Stimulated activated CD4-positive, alpha-beta T cell treated with anti-CD3 and anti-CD28 coated beads, Interleukin-4, amount 100 ng/mL, for 4 hours (primary cell): ENCODE results near the gene CEMIP.
"Not testable (repeated sequence)": the region's sequence is repeated elsewhere in the genome, so short reads cannot be mapped to it uniquely, and the experiment has no call there.

Experiments used
- DNase-seq, 2 experiments: peaks; one replicate each; pipeline ENCODE4 v3.0.0-alpha.2; 2020

Gene CEMIP

GRCh38 chr15:80763235-80763634 lies 15.9 kb upstream of the CEMIP start:
- not testable (repeated sequence) for DNase-seq

GRCh38 chr15:80764535-80764934 lies 14.6 kb upstream of the CEMIP start:
- DNase-seq: no peak

GRCh38 chr15:80766275-80766674 lies 12.9 kb upstream of the CEMIP start:
- DNase-seq: no peak

GRCh38 chr15:80768158-80768557 lies 11.0 kb upstream of the CEMIP start:
- DNase-seq: no peak

GRCh38 chr15:80769153-80769828 lies 9.9 kb upstream of the CEMIP start:
- DNase-seq: no peak

DNA sequence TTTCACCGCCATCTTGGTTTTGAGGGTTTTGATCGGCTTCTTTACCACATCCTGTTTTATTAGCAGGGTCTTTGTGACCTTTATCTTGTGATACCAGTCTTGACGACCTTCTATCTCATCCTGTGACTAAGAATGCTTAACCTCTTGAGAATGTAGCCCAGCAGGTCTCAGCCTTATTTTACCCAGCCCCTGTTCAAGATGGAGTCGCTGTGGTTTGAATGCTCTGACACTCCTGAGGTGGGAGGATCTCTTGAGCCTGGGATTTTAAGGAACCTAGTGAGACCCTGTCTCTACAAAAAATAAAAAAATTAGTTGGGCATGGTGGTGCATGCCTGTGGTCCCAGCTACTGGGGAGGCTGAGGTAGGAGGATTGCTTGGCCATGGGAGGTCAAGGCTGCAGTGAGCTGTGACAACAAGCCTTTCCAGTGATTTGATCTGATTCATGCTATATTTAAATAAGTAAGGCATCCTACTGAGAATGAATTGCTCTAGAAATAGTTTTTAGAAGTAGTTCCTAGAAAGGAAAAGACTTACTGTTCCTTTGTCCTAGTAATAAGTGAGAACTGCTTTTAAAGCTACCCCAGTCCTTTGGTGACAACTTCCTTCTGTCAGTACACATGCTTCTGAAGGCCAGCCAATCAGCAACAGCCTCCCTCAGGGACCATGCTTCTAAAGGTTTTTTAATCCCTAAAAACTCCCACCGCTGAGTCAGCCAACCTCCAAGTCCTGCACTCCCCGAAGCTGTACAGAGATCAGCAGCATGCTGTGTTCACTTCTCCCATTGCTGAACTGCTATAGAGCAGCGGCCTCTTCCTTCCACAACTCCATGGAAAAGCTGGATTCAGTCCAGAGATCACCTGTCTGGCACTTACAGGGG lies 9.1 kb upstream of the CEMIP start:
- no peak for DNase-seq

DNA sequence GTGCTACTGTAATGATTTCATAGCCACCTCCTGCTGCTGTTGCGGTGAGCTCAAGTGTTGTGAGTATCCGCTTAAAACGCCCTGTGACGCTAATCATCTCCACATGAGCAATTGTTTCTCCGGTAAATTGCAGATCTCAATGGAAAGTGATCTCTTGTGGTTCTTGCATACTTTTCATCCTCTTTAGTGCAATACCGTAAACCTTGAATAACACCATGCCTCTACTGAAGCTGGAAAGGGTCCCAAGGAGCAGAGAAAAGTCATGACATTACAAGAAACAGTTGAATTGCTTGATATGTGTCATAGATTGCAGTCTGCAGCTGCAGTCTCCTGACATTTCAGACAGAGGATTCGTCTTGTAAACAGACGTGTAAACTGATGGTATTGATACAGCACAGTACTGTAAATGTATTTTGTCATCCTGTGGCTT lies 6.0 kb upstream of the CEMIP start:
- DNase-seq: no peak

DNA sequence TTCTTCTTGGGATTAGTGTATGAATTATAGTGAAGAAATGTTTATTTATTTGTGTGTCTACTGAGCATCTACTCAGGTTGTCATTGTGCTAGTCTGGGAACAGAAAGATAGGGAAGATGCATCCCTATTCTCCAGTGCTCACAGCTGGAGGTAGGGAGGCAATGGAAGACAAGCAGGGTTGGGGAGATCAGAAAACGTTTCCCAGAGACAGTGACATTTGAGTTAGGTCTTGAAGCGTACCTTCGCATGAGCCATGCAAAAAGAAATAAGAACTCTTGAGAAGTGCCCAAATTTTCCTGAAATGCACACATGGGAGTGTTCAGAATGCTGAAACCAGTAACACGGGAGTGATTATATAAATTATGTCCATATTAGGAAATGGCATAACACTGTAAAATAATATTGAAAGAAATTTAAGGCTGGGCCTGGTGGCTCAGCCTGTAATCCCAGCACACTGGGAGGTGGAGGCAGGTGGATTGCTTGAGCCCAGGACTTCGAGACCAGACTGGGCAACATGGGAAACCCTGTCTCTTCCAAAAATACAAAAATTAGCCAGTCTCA lies 5.3 kb upstream of the CEMIP start:
- DNase-seq: no peak

DNA sequence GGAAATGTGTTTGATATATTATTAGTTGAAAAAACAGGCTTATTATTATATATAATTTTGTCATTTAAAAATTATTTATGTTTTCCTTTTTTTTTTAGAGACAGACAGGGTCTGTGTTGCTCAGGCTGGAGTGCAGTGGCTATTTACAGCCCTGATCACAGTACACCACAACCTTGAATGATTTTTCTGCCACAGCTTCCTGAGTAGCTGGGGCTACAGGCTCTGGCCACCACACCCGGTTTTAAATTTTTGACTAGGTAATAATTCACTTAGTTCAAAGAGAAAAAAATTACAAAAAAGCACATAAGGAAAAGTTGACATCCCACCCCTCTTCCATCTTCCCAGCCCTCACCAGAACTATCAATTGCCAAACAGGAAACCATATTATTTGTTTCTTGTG lies 4.7 kb upstream of the CEMIP start:
- no peak for DNase-seq

- DNase-seq: no peak
These were observed 3.8 kb upstream of the CEMIP start for GRCh38 chr15:80775338-80775737.

DNA sequence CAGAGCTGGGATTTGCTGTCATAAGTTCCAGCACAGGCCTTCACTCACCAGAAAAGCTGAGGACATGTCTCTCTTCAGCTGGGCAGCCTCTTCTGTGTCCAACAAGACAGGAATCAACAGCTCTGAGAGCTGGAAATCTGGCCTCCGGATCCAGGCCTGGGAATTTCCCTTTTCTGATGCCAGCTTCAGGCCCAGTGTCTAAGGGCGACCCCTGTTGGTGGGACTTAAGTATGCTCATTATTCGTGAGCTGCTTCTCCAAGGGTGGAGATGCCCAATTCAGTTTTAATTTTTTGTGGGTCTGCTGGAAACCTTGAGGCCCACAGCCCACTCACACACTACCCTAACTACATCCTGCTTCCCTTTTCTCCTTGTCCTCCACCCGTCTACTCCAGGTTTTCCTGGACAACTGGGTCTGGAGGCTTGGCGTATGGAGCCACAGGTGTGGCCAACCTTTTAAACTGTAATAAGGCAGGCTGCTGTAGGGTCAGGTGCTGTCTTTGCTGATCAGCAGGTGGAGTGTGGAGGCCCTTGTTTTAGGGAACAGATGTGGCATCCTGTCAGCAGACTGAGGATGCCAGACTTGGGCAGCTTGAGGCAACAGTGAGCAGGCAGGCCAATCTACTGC lies 2.6 kb upstream of the CEMIP start:
- peak; percentile 40 to 51 for DNase-seq

GRCh38 chr15:80777137-80777536 lies 2.0 kb upstream of the CEMIP start:
- DNase-seq: no peak

- no peak for DNase-seq
These were observed 1.1 kb upstream of the CEMIP start for GRCh38 chr15:80777826-80778620.

GRCh38 chr15:80778621-80778963 lies 578 bp upstream of the CEMIP start:
- no peak for DNase-seq

GRCh38 chr15:80779658-80780415 lies 667 bp downstream of the CEMIP start:
- no peak for DNase-seq

- DNase-seq: peak in 1 of 2 experiments; percentile 38
These were observed 1.4 kb downstream of the CEMIP start for GRCh38 chr15:80780416-80781221.

- no peak for DNase-seq
These were observed 4.1 kb downstream of the CEMIP start for GRCh38 chr15:80783260-80783659.

GRCh38 chr15:80785335-80785734 lies 6.2 kb downstream of the CEMIP start:
- DNase-seq: no peak

DNA sequence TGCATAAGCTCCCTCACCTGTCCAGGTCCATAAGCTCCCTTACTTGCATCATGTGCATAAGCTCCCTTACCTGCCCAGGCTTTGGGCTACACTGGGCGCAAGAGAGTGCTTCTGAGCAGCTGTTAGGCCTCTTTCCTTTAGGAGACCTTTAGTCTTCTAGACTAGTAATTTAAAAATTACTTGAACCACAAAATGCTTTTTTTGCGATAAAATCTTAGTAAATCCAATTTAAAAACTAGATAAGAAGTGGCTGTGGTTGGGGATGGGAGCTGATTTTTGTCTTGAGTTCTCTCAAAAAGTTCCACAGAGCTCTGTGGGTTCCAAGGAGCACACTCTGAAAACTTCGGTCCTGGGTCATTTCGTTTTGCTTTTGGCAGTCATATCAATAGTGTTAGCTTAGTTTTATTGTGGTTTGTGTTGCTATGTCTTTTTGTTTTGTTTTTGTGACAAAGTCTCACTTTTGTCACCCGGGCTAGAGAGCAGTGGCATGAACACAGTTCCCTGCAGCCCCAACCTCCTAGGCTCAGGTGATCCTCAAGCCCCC lies 6.7 kb downstream of the CEMIP start:
- no peak for DNase-seq

GRCh38 chr15:80787316-80787715 lies 8.1 kb downstream of the CEMIP start:
- no peak for DNase-seq

GRCh38 chr15:80788536-80788935 lies 9.4 kb downstream of the CEMIP start:
- no peak for DNase-seq
